ENCODE measurements around the gene SAXO2.
"Not testable (repeated sequence)": the region's sequence is repeated elsewhere in the genome, so short reads cannot be mapped to it uniquely, and the experiment has no call there.

GRCh38 chr15:82326896-82327295 lies 64.3 kb downstream of the SAXO2 start:
- TF ChIP-seq CTCF (IDR thresholded peaks at IDR 0.05; ENCODE audit: insufficient read depth, low read length, poor library complexity, severe bottlenecking); EZH2phosphoT487 (conservative IDR thresholded peaks at IDR 0.05; ENCODE audit: low read length): not testable (repeated sequence)

Measured in SU-DHL-6 (cell line).